Liver (tissue), 9 donors: ENCODE results near the gene SLBP. TPM values are rescaled to one million over a fixed set of nuclear protein-coding genes. Genes with fewer than 3 reads are reported as not detected.

Source experiments
- DNase-seq: peaks from one replicate; pipeline ENCODE4 v3.0.0-alpha.2; 2017; ENCODE audit warnings: low spot score
- H3K27ac ChIP-seq, 2 donors: one replicate each; pipeline ENCODE4 v1.7.0; 2013; ENCODE audit warnings: inconsistent platforms in 2 of 2, low read length in 2 of 2, control low read depth in 1 of 2, low read depth in 1 of 2, mild to moderate bottlenecking in 1 of 2
- H3K27me3 ChIP-seq, 4 donors: one replicate each; pipeline versions ENCODE4 v1.6.1 to v1.7.0; 2013; ENCODE audit warnings: low read length in 3 of 4, inconsistent platforms in 1 of 4, mild to moderate bottlenecking in 1 of 4, moderate library complexity in 1 of 4; ENCODE audit not compliant: control insufficient read depth in 4 of 4, insufficient read depth in 4 of 4
- H3K36me3 ChIP-seq, 4 donors: one replicate each; pipeline versions ENCODE4 v1.6.1 to v1.7.0; 2013; ENCODE audit warnings: low read length in 3 of 4, mild to moderate bottlenecking in 3 of 4, low read depth in 1 of 4, moderate library complexity in 1 of 4; ENCODE audit not compliant: control insufficient read depth in 4 of 4, insufficient read depth in 3 of 4
- H3K4me1 ChIP-seq, 4 donors: one replicate each; pipeline versions ENCODE4 v1.6.1 to v1.7.0; 2013; ENCODE audit warnings: low read length in 3 of 4, mild to moderate bottlenecking in 3 of 4, moderate library complexity in 1 of 4; ENCODE audit not compliant: control insufficient read depth in 4 of 4, insufficient read depth in 4 of 4
- H3K4me3 ChIP-seq, 3 donors: one replicate each; pipeline versions ENCODE4 v1.6.1 to v1.7.0; 2013; ENCODE audit warnings: low read length in 3 of 3, control low read depth in 1 of 3, low read depth in 1 of 3, mild to moderate bottlenecking in 1 of 3
- H3K9ac ChIP-seq, 2 donors: one replicate each; pipeline ENCODE4 v1.7.0; 2013; ENCODE audit warnings: low read length in 2 of 2, mild to moderate bottlenecking in 2 of 2, moderate library complexity in 2 of 2, control low read depth in 1 of 2, low read depth in 1 of 2
- H3K9me3 ChIP-seq, 4 donors: one replicate each; pipeline versions ENCODE4 v1.6.1 to v1.7.0; 2013; ENCODE audit warnings: low read length in 3 of 4; ENCODE audit not compliant: control insufficient read depth in 4 of 4
- ATF3 ChIP-seq: IDR thresholded peaks from 2 replicates; pipeline ENCODE4 v1.6.1; 2016; ENCODE audit warnings: antibody characterized with exemption
- CTCF ChIP-seq: fragments of 150-350 bp; IDR thresholded peaks from 2 replicates; pipeline ENCODE4 v1.5.1; 2017; ENCODE audit warnings: improper control_type of control experiment, low read depth, low read length; ENCODE audit not compliant: missing input control
- EGR1 ChIP-seq, 2 donors: IDR thresholded peaks; 2 replicates each; pipeline ENCODE4 v1.6.1; 2016 to 2018; ENCODE audit warnings: antibody characterized with exemption in 2 of 2, low read depth in 2 of 2
- FOXA1 ChIP-seq: IDR thresholded peaks from 2 replicates; pipeline ENCODE4 v1.6.1; 2016; ENCODE audit warnings: antibody characterized with exemption
- FOXA2 ChIP-seq: IDR thresholded peaks from 2 replicates; pipeline ENCODE4 v1.6.1; 2016; ENCODE audit warnings: antibody characterized with exemption
- GABPA ChIP-seq, 2 donors: IDR thresholded peaks in 1 of 2; conservative IDR thresholded peaks in 1 of 2; 2 replicates each; pipeline ENCODE4 v1.6.1; 2016; ENCODE audit warnings: antibody characterized with exemption in 2 of 2, mild to moderate bottlenecking in 1 of 2, moderate library complexity in 1 of 2
- HNF4A ChIP-seq, 2 donors: conservative IDR thresholded peaks; 2 replicates each; pipeline ENCODE4 v1.6.1; 2016; ENCODE audit warnings: antibody characterized with exemption in 2 of 2, mild to moderate bottlenecking in 2 of 2
- HNF4G ChIP-seq: IDR thresholded peaks from 2 replicates; pipeline ENCODE4 v1.6.1; 2016; ENCODE audit warnings: antibody characterized with exemption
- JUND ChIP-seq, 2 donors: IDR thresholded peaks; 2 replicates each; pipeline ENCODE4 v1.6.1; 2016; ENCODE audit warnings: antibody characterized with exemption in 2 of 2
- MAX ChIP-seq: IDR thresholded peaks from 2 replicates; pipeline ENCODE4 v1.6.1; 2016; ENCODE audit warnings: antibody characterized with exemption
- NR2F2 ChIP-seq: IDR thresholded peaks from 2 replicates; pipeline ENCODE4 v1.6.1; 2016; ENCODE audit warnings: antibody characterized with exemption
- RAD21 ChIP-seq, 2 donors: IDR thresholded peaks; 2 replicates each; pipeline ENCODE4 v1.6.1; 2016; ENCODE audit warnings: antibody characterized with exemption in 2 of 2, mild to moderate bottlenecking in 2 of 2
- REST ChIP-seq: IDR thresholded peaks from 2 replicates; pipeline ENCODE4 v1.6.1; 2016; ENCODE audit warnings: antibody characterized with exemption, mild to moderate bottlenecking
- RXRA ChIP-seq, 2 donors: IDR thresholded peaks; 2 replicates each; pipeline ENCODE4 v1.6.1; 2017 to 2018; ENCODE audit warnings: antibody characterized with exemption in 2 of 2, mild to moderate bottlenecking in 1 of 2
- SP1 ChIP-seq: IDR thresholded peaks from 2 replicates; pipeline ENCODE4 v1.6.1; 2018; ENCODE audit warnings: antibody characterized with exemption, mild to moderate bottlenecking
- TAF1 ChIP-seq: conservative IDR thresholded peaks from 2 replicates; pipeline ENCODE4 v1.6.1; 2016; ENCODE audit warnings: antibody characterized with exemption, mild to moderate bottlenecking
- YY1 ChIP-seq: IDR thresholded peaks from 2 replicates; pipeline ENCODE4 v1.6.1; 2016; ENCODE audit warnings: antibody characterized with exemption, mild to moderate bottlenecking
- ZBTB33 ChIP-seq: IDR thresholded peaks from 2 replicates; pipeline ENCODE4 v1.6.1; 2016; ENCODE audit warnings: antibody characterized with exemption
- WGBS: extraction: QIAGEN DNeasy Blood & Tissue Kit; methylation state at CpG from one replicate; pipeline ENCODE4 v1.1.7; 2013; 5-methylcytosine and 5-hydroxymethylcytosine counted together
- polyA plus RNA-seq, 2 donors: library from polyadenylated mRNA; stranded (reverse) in 1 of 2; unstranded in 1 of 2; fragments of 200-250 nt in 1 of 2; fragments of >200 nt in 1 of 2; fragmentation: Nextera tagmentation in 1 of 2; extraction: Ambion mirVana in 1 of 2; gene quantifications; one replicate each; pipeline versions ENCODE4 v1.2.1 to v1.2.3, GENCODE V29; 2013 to 2015
- total RNA-seq, 2 donors: library from RNA; depleted of rRNA; stranded (reverse); fragments of >200 nt; gene quantifications; one replicate each; pipeline ENCODE4 v1.2.3, GENCODE V29; 2014
- donor health status: healthy.
- donor health status: healthy.
- donor health status: healthy.
- donor health status: healthy.
- donor health status: healthy.

SLBP gene
- total and polyA plus RNA-seq, 4 donors, result 14.7 to 64.4 (median 17.4) TPM

- no peaks in the 10 kb centered on the region for H3K27me3 ChIP-seq
- no peaks in the 10 kb centered on the region for H3K36me3 ChIP-seq
- TF ChIP-seq TAF1 (no peak), YY1 (no peak)
- no peak overlapping the region for H3K4me3 ChIP-seq
- H3K9me3 ChIP-seq, result no peaks in the 10 kb centered on the region
- no peak for DNase-seq
- H3K9ac ChIP-seq, result no peak overlapping the region
- H3K4me1 ChIP-seq, result peaks cover 12 to 42% (median 24%) of the 10 kb centered on the region in 4 donors
- peak overlapping the region; percentile 40 to 55 for H3K27ac ChIP-seq
- 76% methylated on average over 12 of the region's 12 CpGs for WGBS
These were observed 11.1 kb upstream of the SLBP start for GRCh38 chr4:1723131-1723801.

GRCh38 chr4:1722551-1723118 lies 10.5 kb upstream of the SLBP start:
- Histone ChIP-seq H3K27ac (peak overlapping the region; percentile 40 to 55), H3K9me3 (no peaks in the 10 kb centered on the region), H3K4me1 (peaks cover 17 to 49% (median 29%) of the 10 kb centered on the region in 4 donors), H3K27me3 (no peaks in the 10 kb centered on the region), H3K4me3 (no peak overlapping the region), H3K36me3 (no peaks in the 10 kb centered on the region), H3K9ac (no peak overlapping the region)
- WGBS, result 68% methylated on average over 18 of the region's 18 CpGs
- DNase-seq, result no peak
- TF ChIP-seq HNF4A (conservative IDR thresholded peaks at IDR 0.05) (no peak), SP1 (no peak)

GRCh38 chr4:1721666-1722550 lies 9.8 kb upstream of the SLBP start:
- H3K4me3 ChIP-seq, result peak overlapping the region in 1 of 3 donors; percentile 59
- H3K9ac ChIP-seq, result no peak overlapping the region
- DNase-seq, result no peak
- peak overlapping the region; percentile 40 to 55 for H3K27ac ChIP-seq
- TF ChIP-seq FOXA2 (no peak), NR2F2 (no peak), JUND (IDR thresholded peaks at IDR 0.05) (no peak), ZBTB33 (no peak), RAD21 (IDR thresholded peaks at IDR 0.05) (no peak), SP1 (no peak), RXRA (IDR thresholded peaks at IDR 0.05) (no peak), REST (no peak), FOXA1 (no peak), GABPA (IDR thresholded peaks at IDR 0.05 in 1 of 2, conservative IDR thresholded peaks at IDR 0.05 in 1 of 2) (no peak), HNF4A (conservative IDR thresholded peaks at IDR 0.05) (no peak), MAX (no peak), YY1 (no peak), EGR1 (IDR thresholded peaks at IDR 0.05; ENCODE audit: low read depth in 2 of 2) (no peak), ATF3 (no peak), CTCF (no peak), HNF4G (no peak)
- H3K9me3 ChIP-seq, result no peaks in the 10 kb centered on the region
- peaks cover 18 to 56% (median 34%) of the 10 kb centered on the region in 4 donors for H3K4me1 ChIP-seq
- H3K27me3 ChIP-seq, result no peaks in the 10 kb centered on the region
- WGBS, result 8% methylated on average over 61 of the region's 61 CpGs
- H3K36me3 ChIP-seq, result no peaks in the 10 kb centered on the region
